Measurements from ENCODE around the gene CLNS1A. TPM values are rescaled to one million over a fixed set of nuclear protein-coding genes. Genes with fewer than 3 reads are reported as not detected.

CLNS1A gene, protein sequence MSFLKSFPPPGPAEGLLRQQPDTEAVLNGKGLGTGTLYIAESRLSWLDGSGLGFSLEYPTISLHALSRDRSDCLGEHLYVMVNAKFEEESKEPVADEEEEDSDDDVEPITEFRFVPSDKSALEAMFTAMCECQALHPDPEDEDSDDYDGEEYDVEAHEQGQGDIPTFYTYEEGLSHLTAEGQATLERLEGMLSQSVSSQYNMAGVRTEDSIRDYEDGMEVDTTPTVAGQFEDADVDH
- 180 and 187 TPM in 2 replicates for total RNA-seq

DNA sequence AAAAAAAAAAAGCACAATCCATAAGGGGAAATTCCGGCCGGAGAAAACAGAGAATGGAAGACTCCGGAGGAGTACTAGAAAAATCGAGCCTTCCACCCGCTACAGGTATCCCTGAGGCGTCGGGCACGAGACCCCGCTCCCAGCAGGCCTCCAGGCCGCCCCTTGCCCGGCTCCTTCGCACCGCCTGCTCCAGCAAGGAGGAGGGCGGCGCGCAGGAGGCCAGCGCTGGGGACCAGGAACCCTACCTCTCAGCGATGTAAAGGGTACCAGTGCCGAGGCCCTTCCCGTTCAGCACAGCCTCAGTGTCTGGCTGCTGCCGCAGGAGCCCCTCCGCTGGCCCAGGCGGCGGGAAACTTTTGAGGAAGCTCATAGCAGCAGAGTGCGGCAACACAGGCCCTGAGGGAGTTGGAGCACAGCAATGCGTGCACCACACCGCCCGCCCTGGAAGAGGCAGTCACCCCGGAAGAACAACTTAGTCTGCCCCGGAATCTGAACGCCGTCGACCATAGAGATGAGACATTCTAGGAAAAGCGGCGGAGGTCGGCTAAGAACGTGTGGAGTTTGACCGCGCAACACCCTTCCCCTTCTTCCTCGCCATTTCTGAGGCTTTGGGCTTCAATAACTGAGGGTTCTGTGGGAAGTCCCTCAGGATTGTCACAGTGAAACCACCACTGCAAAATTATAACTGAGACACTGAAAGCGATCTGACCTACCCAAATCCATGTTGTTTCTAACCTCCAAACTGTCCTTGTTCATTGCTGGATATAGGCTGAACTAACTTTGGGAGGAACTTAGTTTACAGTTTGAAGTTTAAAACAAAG is at the start of gene CLNS1A:
Gene CLNS1A (minus strand): TSS at position 450 of the 821 bp plus-strand sequence. CDS start 80 bp downstream, at position 370.

DNA sequence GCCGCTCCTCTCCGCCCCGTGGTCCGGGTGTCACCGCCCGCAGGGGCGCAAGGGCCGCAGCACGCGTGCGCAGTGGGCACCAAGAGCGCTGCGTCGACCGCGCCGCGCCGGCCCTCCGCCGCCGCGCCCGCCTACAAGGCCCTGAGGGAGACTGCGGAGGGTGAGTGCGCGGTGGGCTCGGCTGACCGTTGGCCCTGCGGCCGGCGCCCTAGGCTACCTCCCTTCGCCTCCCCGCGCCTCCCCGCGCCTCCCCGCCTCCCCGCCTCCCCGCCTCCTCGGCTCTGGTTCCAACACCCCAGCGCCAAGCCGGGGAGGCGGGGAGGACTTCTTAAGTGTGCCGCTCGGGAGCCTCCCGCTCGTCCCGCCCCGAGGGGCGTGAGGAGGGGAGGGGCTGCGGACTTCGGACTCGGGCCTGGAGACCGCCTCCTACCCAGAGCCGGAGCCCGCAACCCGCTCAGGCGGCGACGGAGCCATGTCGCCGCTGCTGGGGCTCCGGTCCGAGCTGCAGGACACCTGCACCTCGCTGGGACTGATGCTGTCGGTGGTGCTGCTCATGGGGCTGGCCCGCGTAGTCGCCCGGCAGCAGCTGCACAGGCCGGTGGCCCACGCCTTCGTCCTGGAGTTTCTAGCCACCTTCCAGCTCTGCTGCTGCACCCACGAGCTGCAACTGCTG is 47.9 kb downstream of the CLNS1A start, which contains the start of gene AQP11:
Gene AQP11 (plus strand): TSS at position 433 of the 673 bp plus-strand sequence. CDS start 40 bp downstream, at position 473.

Other genes with a start within 250 kb of the CLNS1A start
- gene PAK1, start 163.7 kb downstream of the CLNS1A start, total RNA-seq: 54.4 and 56.6 TPM in 2 replicates
- gene AQP11, start 47.8 kb downstream of the CLNS1A start, total RNA-seq: 2.0 and 18.7 TPM in 2 replicates
- 21.8 and 40.9 TPM in 2 replicates for gene RSF1, start 182.9 kb upstream of the CLNS1A start, total RNA-seq
- gene AAMDC, start 183.3 kb upstream of the CLNS1A start, total RNA-seq: 18.9 and 38.3 TPM in 2 replicates